HEK293 (cell line): ENCODE results near the gene ABCB11.

ENCODE experiments used
- BCL11A ChIP-seq: fragments of 450-650 bp; formaldehyde crosslinking; IDR thresholded peaks from 2 replicates; pipeline ENCODE4 v1.5.1; 2016; ENCODE audit warnings: low read depth, missing biosample characterization, missing genetic modification characterization
- TCF7L2 ChIP-seq: IDR thresholded peaks from 2 replicates; pipeline ENCODE4 v1.6.1; 2011; ENCODE audit warnings: low read depth, mild to moderate bottlenecking, inconsistent platforms, low read length, moderate library complexity, borderline replicate concordance
- ZBTB7A ChIP-seq: fragments of 450-650 bp; formaldehyde crosslinking; IDR thresholded peaks from 2 replicates; pipeline ENCODE4 v1.5.1; 2016; ENCODE audit warnings: low read depth, missing biosample characterization, missing genetic modification characterization
- ZNF16 ChIP-seq: fragments of 450-650 bp; formaldehyde crosslinking; IDR thresholded peaks from 2 replicates; pipeline ENCODE4 v1.5.1; 2016; ENCODE audit warnings: low read depth, missing biosample characterization, missing genetic modification characterization
- ZNF521 ChIP-seq: fragments of 450-650 bp; formaldehyde crosslinking; IDR thresholded peaks from 2 replicates; pipeline ENCODE4 v1.5.1; 2017; ENCODE audit warnings: missing biosample characterization, mild to moderate bottlenecking, missing genetic modification characterization
- TF ChIP-seq, protein P1 (sequence below): fragments of 450-650 bp; IDR thresholded peaks from 2 replicates; pipeline ENCODE4 v1.5.1; 2018; ENCODE audit warnings: missing biosample characterization, missing genetic modification characterization
- TF ChIP-seq, protein P2 (sequence below): fragments of 450-650 bp; formaldehyde crosslinking; IDR thresholded peaks from 2 replicates; pipeline ENCODE4 v1.5.1; 2016; ENCODE audit warnings: missing biosample characterization, missing genetic modification characterization
- TF ChIP-seq, protein P3 (sequence below): fragments of 450-650 bp; formaldehyde crosslinking; IDR thresholded peaks from 2 replicates; pipeline ENCODE4 v1.5.1; 2016; ENCODE audit warnings: missing biosample characterization, missing genetic modification characterization

DNA sequence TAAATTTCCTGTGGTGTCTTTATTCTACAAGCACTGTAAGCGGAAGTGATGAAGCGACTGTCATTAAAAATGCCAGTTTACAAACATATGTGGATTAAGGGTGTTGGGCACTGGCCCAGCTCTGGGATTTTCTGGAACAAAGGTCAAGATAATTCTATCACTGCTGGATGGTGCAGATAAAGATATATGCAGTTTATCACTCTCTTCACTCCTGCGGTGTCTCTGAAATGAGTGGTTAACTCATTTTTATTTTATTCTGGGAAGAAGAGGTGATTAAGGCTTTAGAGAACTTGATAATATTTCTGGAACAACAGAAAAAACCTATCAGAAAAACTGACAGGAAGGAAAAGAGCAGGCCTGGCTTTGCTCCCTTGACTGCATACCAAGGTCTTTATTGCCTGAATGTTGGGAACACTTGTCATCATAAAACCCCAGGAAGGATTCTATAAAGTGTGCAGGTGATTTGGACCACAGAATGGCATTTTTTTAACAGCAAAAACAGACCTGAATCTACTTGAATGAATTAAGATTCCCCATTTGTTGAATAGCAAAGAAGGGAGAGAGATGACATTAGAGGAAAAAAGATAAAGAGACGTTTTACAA, 32.4 kb downstream of the ABCB11 start:
- TF ChIP-seq ZNF16 (tag by site-specific recombination) (no peak), TCF7L2 (no peak), BCL11A (tag by site-specific recombination) (no peak), ZBTB7A (tag by site-specific recombination) (no peak), ZNF521 (no peak)
- TF ChIP-seq, protein P1, sequence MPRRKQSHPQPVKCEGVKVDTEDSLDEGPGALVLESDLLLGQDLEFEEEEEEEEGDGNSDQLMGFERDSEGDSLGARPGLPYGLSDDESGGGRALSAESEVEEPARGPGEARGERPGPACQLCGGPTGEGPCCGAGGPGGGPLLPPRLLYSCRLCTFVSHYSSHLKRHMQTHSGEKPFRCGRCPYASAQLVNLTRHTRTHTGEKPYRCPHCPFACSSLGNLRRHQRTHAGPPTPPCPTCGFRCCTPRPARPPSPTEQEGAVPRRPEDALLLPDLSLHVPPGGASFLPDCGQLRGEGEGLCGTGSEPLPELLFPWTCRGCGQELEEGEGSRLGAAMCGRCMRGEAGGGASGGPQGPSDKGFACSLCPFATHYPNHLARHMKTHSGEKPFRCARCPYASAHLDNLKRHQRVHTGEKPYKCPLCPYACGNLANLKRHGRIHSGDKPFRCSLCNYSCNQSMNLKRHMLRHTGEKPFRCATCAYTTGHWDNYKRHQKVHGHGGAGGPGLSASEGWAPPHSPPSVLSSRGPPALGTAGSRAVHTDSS (tag by site-specific recombination) = no peak
- TF ChIP-seq, protein P2, sequence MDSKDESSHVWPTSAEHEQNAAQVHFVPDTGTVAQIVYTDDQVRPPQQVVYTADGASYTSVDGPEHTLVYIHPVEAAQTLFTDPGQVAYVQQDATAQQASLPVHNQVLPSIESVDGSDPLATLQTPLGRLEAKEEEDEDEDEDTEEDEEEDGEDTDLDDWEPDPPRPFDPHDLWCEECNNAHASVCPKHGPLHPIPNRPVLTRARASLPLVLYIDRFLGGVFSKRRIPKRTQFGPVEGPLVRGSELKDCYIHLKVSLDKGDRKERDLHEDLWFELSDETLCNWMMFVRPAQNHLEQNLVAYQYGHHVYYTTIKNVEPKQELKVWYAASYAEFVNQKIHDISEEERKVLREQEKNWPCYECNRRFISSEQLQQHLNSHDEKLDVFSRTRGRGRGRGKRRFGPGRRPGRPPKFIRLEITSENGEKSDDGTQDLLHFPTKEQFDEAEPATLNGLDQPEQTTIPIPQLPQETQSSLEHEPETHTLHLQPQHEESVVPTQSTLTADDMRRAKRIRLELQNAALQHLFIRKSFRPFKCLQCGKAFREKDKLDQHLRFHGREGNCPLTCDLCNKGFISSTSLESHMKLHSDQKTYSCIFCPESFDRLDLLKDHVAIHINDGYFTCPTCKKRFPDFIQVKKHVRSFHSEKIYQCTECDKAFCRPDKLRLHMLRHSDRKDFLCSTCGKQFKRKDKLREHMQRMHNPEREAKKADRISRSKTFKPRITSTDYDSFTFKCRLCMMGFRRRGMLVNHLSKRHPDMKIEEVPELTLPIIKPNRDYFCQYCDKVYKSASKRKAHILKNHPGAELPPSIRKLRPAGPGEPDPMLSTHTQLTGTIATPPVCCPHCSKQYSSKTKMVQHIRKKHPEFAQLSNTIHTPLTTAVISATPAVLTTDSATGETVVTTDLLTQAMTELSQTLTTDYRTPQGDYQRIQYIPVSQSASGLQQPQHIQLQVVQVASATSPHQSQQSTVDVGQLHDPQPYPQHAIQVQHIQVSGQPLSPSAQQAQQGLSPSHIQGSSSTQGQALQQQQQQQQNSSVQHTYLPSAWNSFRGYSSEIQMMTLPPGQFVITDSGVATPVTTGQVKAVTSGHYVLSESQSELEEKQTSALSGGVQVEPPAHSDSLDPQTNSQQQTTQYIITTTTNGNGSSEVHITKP = no peak
- TF ChIP-seq, protein P3, sequence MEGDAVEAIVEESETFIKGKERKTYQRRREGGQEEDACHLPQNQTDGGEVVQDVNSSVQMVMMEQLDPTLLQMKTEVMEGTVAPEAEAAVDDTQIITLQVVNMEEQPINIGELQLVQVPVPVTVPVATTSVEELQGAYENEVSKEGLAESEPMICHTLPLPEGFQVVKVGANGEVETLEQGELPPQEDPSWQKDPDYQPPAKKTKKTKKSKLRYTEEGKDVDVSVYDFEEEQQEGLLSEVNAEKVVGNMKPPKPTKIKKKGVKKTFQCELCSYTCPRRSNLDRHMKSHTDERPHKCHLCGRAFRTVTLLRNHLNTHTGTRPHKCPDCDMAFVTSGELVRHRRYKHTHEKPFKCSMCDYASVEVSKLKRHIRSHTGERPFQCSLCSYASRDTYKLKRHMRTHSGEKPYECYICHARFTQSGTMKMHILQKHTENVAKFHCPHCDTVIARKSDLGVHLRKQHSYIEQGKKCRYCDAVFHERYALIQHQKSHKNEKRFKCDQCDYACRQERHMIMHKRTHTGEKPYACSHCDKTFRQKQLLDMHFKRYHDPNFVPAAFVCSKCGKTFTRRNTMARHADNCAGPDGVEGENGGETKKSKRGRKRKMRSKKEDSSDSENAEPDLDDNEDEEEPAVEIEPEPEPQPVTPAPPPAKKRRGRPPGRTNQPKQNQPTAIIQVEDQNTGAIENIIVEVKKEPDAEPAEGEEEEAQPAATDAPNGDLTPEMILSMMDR (tag by site-specific recombination) = no peak
